ENCODE results near the gene SPACA4. TPM values are rescaled to one million over a fixed set of nuclear protein-coding genes. Genes with fewer than 3 reads are reported as not detected.
A peak's percentile ranks its signal among the peaks of the same experiment; 100 is the strongest.

The SPACA4 gene
- total RNA-seq, 1 experiment from 2014 or later, result not detected

DNA sequence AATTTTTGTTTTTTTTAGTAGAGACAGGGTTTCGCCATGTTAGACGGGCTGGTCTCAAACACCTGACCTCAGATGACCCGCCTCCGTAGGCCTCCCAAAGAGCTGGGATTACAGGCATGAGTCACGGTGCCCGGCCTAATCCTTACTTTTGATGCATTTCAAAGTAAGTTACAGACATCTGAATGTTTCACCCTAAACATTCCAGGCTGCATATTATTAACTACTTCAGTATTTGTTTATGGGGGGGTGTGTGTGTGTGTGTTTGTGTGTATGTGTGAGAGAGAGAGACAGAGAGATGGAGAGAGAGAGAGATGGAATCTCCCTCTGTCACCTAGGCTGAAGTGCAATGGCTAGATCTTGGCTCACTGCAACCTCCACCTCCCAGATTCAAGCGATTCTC lies 41.5 kb upstream of the SPACA4 start:
- Histone ChIP-seq H3K79me1 (ENCODE audit: insufficient read depth, low read depth, low read length, poor library complexity, severe bottlenecking) (no peaks in the 10 kb centered on the region), H3K4me2 (ENCODE audit: insufficient read depth, insufficient read length, low read length) (no peak overlapping the region), H2AFZ (ENCODE audit: low read length) (no peak overlapping the region), H3K27ac (ENCODE audit: insufficient read length, low read depth, low read length) (no peak overlapping the region), H2BK5ac (ENCODE audit: insufficient read length, low read length) (no peak overlapping the region), H3K9ac (ENCODE audit: extremely low read depth, insufficient read length, low read length) (no peak overlapping the region), H2BK15ac (ENCODE audit: low read depth, low read length) (no peak overlapping the region), H4K20me1 (ENCODE audit: control insufficient read depth, insufficient read depth, insufficient read length) (no peaks in the 10 kb centered on the region), H3K9me3 (ENCODE audit: control insufficient read depth, low read depth, low read length) (no peaks in the 10 kb centered on the region), H4K5ac (ENCODE audit: insufficient read length, low read depth, low read length) (no peak overlapping the region), H2BK20ac (ENCODE audit: low read depth, low read length, poor library complexity, severe bottlenecking) (no peak overlapping the region), H3K23ac (ENCODE audit: insufficient read length, low read depth, low read length) (no peak overlapping the region), H3K27me3 (ENCODE audit: insufficient read depth, low read length) (no peaks in the 10 kb centered on the region), H4K91ac (ENCODE audit: insufficient read length, low read depth, low read length) (no peak overlapping the region), H3K4ac (ENCODE audit: low read depth, low read length) (no peak overlapping the region), H3K4me1 (ENCODE audit: insufficient read depth, low read length) (no peaks in the 10 kb centered on the region), H3T11ph (ENCODE audit: low read length) (no peak overlapping the region), H2AK5ac (ENCODE audit: insufficient read length, low read length) (no peak overlapping the region), H3K56ac (ENCODE audit: insufficient read length, low read depth, low read length) (no peak overlapping the region), H3K23me2 (ENCODE audit: insufficient read length, low read depth, low read length, poor library complexity, severe bottlenecking) (peaks cover 3% of the 10 kb centered on the region), H2BK120ac (ENCODE audit: low read depth, low read length, poor library complexity, severe bottlenecking) (no peak overlapping the region), H3K14ac (ENCODE audit: insufficient read depth, low read length) (no peak overlapping the region), H3K18ac (ENCODE audit: insufficient read length, low read depth, low read length) (no peak overlapping the region), H3K79me2 (ENCODE audit: insufficient read depth, low read length) (no peaks in the 10 kb centered on the region), H4K8ac (replicated peaks; ENCODE audit: insufficient read length, low read depth, low read length) (no peak overlapping the region), H2BK12ac (ENCODE audit: insufficient read length, low read depth, low read length) (no peak overlapping the region)
- TF ChIP-seq CTCF (conservative IDR thresholded peaks at IDR 0.05), result no peak
- DNase-seq, result no peak
- Mint-ChIP-seq H3K4me3 (no peak overlapping the region), H3K4me1 (peaks cover 8 to 16% of the 10 kb centered on the region in 2 experiments), H3K36me3 (ENCODE audit: insufficient read depth in 1 of 3, low read depth in 3 of 3) (no peaks in the 10 kb centered on the region), H3K9me3 (no peaks in the 10 kb centered on the region; a peak in 1 of 5 replicates), H3K27me3 (ENCODE audit: low read depth) (peaks cover 8% of the 10 kb centered on the region), H3K27ac (peak overlapping the region in 1 of 3 experiments; percentile 52; a peak in 3 of 7 replicates)
- no CpG with 5 or more reads among the region's 7 CpGs for WGBS (ENCODE audit: extremely low coverage, insufficient read length, low lambda C conversion rate)
